Measurements from ENCODE around the gene JARID2.

GRCh38 chr6:15351631-15352030, 105.8 kb downstream of the JARID2 start:
- peak in 1 of 4 donors; percentile 35 for TF ChIP-seq POLR2AphosphoS5 (IDR thresholded peaks at IDR 0.05)
- TF ChIP-seq, protein P1, sequence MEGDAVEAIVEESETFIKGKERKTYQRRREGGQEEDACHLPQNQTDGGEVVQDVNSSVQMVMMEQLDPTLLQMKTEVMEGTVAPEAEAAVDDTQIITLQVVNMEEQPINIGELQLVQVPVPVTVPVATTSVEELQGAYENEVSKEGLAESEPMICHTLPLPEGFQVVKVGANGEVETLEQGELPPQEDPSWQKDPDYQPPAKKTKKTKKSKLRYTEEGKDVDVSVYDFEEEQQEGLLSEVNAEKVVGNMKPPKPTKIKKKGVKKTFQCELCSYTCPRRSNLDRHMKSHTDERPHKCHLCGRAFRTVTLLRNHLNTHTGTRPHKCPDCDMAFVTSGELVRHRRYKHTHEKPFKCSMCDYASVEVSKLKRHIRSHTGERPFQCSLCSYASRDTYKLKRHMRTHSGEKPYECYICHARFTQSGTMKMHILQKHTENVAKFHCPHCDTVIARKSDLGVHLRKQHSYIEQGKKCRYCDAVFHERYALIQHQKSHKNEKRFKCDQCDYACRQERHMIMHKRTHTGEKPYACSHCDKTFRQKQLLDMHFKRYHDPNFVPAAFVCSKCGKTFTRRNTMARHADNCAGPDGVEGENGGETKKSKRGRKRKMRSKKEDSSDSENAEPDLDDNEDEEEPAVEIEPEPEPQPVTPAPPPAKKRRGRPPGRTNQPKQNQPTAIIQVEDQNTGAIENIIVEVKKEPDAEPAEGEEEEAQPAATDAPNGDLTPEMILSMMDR (IDR thresholded peaks at IDR 0.05), result no peak

Measured in sigmoid colon (tissue), 4 donors.